Type B pancreatic cell (in vitro differentiated cells): Measurements from ENCODE around the gene C19orf38. TPM values are rescaled to one million over a fixed set of nuclear protein-coding genes. Genes with fewer than 3 reads are reported as not detected.

ENCODE experiments used
- DNase-seq: peaks from one replicate; pipeline ENCODE4 v3.0.0; 2021; ENCODE audit warnings: mixed read lengths; ENCODE audit not compliant: unreplicated experiment; ENCODE audit errors: extremely low spot score
- H3K27ac Mint-ChIP-seq: 2 replicates; pipeline ENCODE4 v1.8.0; 2021; ENCODE audit warnings: mild to moderate bottlenecking, mixed read lengths
- H3K27me3 Mint-ChIP-seq: 2 replicates; pipeline ENCODE4 v1.8.0; 2021; ENCODE audit warnings: mixed read lengths
- H3K36me3 Mint-ChIP-seq: 2 replicates; pipeline ENCODE4 v1.8.0; 2021; ENCODE audit warnings: mixed read lengths
- H3K4me1 Mint-ChIP-seq: one replicate; pipeline ENCODE4 v1.8.0; 2021; ENCODE audit warnings: mixed read lengths; ENCODE audit not compliant: unreplicated experiment
- H3K4me3 Mint-ChIP-seq: 2 replicates; pipeline ENCODE4 v1.8.0; 2021; ENCODE audit warnings: mild to moderate bottlenecking, mixed read lengths
- H3K9me3 Mint-ChIP-seq: 2 replicates; pipeline ENCODE4 v1.8.0; 2021; ENCODE audit warnings: mixed read lengths
- total RNA-seq: library from RNA; stranded (reverse); gene quantifications from 2 replicates; pipeline ENCODE4 v1.2.1, GENCODE V29; 2021; ENCODE audit warnings: low replicate concordance
- TF ChIP-seq, protein P1 (sequence below): fragments of 200-600 bp; sonication (generic); conservative IDR thresholded peaks from 2 replicates; pipeline ENCODE4 v1.5.0; 2021; ENCODE audit warnings: antibody characterized with exemption, mild to moderate bottlenecking

C19orf38 gene
- total RNA-seq, 1 donor from 2014 or later = 1.1 TPM

DNA sequence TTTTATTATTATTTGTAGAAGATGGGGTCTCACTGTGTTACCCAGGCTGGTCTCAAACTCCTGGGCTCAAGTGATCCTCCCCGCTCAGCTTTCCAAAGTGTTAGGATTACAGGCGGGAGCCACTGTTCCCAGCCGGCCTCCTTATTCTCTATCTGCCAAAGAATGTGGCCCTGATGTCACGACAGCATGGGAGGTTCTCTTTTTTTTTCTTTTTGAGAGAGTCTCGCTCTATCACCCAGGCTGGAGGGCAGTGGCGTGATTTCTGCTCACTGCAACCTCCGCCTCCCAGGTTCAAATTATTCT lies 46.6 kb downstream of the C19orf38 start:
- TF ChIP-seq, protein P1, sequence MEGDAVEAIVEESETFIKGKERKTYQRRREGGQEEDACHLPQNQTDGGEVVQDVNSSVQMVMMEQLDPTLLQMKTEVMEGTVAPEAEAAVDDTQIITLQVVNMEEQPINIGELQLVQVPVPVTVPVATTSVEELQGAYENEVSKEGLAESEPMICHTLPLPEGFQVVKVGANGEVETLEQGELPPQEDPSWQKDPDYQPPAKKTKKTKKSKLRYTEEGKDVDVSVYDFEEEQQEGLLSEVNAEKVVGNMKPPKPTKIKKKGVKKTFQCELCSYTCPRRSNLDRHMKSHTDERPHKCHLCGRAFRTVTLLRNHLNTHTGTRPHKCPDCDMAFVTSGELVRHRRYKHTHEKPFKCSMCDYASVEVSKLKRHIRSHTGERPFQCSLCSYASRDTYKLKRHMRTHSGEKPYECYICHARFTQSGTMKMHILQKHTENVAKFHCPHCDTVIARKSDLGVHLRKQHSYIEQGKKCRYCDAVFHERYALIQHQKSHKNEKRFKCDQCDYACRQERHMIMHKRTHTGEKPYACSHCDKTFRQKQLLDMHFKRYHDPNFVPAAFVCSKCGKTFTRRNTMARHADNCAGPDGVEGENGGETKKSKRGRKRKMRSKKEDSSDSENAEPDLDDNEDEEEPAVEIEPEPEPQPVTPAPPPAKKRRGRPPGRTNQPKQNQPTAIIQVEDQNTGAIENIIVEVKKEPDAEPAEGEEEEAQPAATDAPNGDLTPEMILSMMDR = no peak
- peak overlapping the region; percentile 44 for H3K4me3 Mint-ChIP-seq
- H3K27ac Mint-ChIP-seq = peak overlapping the region; percentile 87
- peaks cover 38% of the 10 kb centered on the region for H3K4me1 Mint-ChIP-seq
- no peaks in the 10 kb centered on the region for H3K27me3 Mint-ChIP-seq
- peaks cover 3% of the 10 kb centered on the region for H3K36me3 Mint-ChIP-seq
- no peak for DNase-seq
- H3K9me3 Mint-ChIP-seq = no peaks in the 10 kb centered on the region

DNA sequence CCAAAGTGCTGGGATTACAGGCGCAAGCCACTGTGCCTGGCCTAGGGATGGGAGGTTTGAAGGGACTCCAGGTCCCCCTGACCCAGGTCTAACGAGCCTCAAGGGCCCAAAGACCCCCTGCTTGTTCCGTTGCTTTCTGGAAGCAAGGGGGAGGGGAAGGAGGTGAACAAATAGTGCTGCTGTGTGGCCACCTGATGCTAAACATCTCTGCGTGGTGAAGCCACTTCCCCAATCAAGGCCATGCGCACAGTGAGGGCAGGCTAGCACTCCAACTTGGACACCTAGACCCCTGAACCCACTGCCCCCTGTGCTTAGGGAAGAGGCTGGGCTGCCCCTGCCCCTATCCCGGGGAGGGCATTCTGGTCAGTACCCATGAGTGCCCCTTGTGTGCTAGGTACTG lies 47.1 kb downstream of the C19orf38 start:
- DNase-seq = no peak
- H3K4me3 Mint-ChIP-seq = no peak overlapping the region
- peaks cover 38% of the 10 kb centered on the region for H3K4me1 Mint-ChIP-seq
- H3K9me3 Mint-ChIP-seq = no peaks in the 10 kb centered on the region
- H3K36me3 Mint-ChIP-seq = peaks cover 3% of the 10 kb centered on the region
- no peaks in the 10 kb centered on the region for H3K27me3 Mint-ChIP-seq
- TF ChIP-seq, protein P1 = no peak
- peak overlapping the region; percentile 87 for H3K27ac Mint-ChIP-seq

DNA sequence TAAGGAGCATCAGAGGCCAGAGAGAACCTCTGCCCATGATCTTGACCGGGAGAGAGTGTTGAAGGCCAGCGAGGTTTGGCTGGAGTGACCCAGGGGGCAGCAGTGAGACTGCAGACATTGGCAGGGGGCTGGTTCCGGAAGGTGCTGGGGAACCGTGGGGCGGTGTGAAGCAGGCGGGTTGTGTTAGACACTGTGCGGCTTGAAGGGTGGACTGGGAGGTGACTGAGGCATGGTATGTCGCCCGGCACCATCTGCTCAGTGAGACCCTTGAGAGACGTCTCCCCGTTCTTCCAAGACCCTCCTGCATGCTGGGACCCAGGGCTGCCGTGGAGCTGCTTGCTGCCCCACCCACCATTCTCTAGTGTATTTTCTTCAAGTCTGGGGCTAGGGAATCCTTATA lies 47.7 kb downstream of the C19orf38 start:
- Mint-ChIP-seq H3K4me3 (no peak overlapping the region), H3K9me3 (no peaks in the 10 kb centered on the region)
- TF ChIP-seq, protein P1 = no peak

DNA sequence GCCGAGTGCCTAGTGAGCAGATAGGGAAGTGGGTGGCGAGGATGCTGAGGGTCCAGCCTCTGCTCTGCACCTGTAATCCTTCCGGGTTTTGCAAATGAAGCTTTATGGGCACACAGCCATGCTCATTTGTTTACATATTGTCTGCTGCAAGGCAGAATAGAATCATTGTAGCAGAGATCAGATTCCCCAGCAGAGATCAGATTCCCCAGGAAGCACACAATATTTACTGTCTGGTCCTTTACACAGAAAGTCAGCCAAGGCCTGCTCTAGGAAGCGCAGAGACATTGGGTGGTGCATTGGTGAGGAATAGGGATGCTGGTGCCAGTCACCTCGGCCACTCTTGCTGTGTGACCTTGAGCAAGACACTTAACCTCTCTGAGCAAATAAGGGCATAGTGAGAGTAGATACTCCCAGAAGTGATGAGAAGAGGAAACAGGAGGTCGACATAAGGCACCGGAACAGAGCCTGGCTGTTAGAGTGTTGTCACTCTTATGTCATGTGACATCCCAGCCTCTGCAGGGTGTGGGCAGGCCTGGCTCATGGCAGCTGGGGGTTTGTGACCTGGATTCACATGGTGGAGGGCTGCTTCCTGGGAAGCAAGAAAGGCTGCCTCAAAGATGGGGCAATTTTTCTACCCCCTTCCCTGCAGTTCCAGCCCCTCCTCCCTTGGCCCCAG lies 48.8 kb downstream of the C19orf38 start:
- DNase-seq = no peak
- Mint-ChIP-seq H3K27ac (peak overlapping the region; percentile 85), H3K9me3 (no peaks in the 10 kb centered on the region), H3K27me3 (no peaks in the 10 kb centered on the region), H3K4me1 (peaks cover 32% of the 10 kb centered on the region), H3K4me3 (peak overlapping the region; percentile 55), H3K36me3 (peaks cover 3% of the 10 kb centered on the region)
- TF ChIP-seq, protein P1 = no peak

More for the DNA sequence above, 47.7 kb downstream of the C19orf38 start:
- peak overlapping the region; percentile 85 for H3K27ac Mint-ChIP-seq
- H3K4me1 Mint-ChIP-seq = peaks cover 38% of the 10 kb centered on the region
- H3K36me3 Mint-ChIP-seq = peaks cover 3% of the 10 kb centered on the region
- H3K27me3 Mint-ChIP-seq = no peaks in the 10 kb centered on the region
- no peak for DNase-seq

DNA sequence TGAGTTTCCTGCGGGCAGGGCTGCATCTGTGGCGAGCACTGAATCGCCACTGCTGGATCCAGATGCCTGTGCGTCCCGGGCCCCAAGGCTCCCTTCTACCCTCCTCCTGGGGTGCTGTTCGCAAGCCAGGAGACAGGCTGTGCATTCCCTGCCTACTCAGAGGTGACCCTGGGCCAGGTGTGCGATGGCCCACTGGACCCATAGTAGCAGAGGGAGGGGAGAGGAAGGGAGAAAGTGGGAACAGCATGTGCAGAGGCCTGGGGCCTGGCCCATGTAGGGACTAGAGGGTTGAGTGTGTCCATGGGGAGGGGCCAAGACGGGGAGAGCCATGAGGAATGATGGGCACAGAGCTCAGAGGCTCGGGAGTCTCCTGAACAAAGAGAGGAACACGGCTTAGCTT lies 50.4 kb downstream of the C19orf38 start:
- H3K27ac Mint-ChIP-seq = peak overlapping the region; percentile 88
- no peak for DNase-seq
- no peaks in the 10 kb centered on the region for H3K27me3 Mint-ChIP-seq
- H3K4me3 Mint-ChIP-seq = no peak overlapping the region
- no peaks in the 10 kb centered on the region for H3K9me3 Mint-ChIP-seq
- TF ChIP-seq, protein P1 = no peak
- peaks cover 27% of the 10 kb centered on the region for H3K4me1 Mint-ChIP-seq
- H3K36me3 Mint-ChIP-seq = peaks cover 11% of the 10 kb centered on the region
